ENCODE results near the gene B4GALT2.

DNA sequence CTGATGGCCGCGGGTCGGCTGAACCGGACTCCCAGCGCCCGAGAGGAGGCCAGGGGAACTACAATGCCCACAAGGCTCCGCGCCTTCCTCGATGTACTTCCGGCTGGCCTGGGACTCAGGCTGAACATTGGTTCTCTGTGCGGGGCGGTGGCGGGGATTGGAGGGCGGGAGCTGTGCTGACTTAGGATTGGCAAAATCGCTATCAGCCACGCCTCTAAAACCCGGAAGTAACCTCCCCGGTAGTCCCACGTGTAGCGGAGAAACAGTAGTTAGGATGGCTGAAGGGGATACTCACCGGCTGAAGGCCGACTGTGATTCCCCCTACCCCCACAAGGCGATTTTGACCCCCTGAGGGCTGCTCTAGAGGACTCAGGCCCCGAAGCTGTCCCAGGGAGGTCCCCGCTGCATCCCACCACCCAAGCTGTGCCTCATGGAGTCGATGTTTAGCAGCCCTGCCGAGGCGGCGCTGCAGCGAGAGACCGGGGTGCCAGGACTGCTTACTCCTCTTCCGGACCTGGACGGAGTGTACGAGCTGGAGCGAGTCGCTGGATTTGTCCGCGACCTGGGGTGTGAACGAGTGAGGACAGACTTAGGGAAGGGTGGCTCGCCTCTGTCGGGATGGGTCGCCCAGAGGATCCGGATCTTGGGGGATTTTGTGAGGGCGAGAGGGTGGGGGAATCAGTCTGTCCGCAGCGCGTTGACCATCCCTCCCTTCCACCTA is 9.1 kb upstream of the B4GALT2 start, which contains the start of gene DPH2:
- TF ChIP-seq JUN (IDR thresholded peaks at IDR 0.05; ENCODE audit: borderline replicate concordance, insufficient read depth, insufficient read length, low read depth) (no peak), POLR2AphosphoS5 (IDR thresholded peaks at IDR 0.05; ENCODE audit: insufficient read depth, low read depth, low read length) (no peak), MAX (IDR thresholded peaks at IDR 0.05; ENCODE audit: insufficient read depth, insufficient read length) (peak; percentile 88)

All from endothelial cell of umbilical vein (primary cell).